K562 (cell line): ENCODE results near the gene MTMR12. TPM values are rescaled to one million over a fixed set of nuclear protein-coding genes. Genes with fewer than 3 reads are reported as not detected.

Experiments
- CC2D1A ChIP-seq: fragments of 450-650 bp; IDR thresholded peaks from 2 replicates; pipeline ENCODE4 v1.6.1; 2017; ENCODE audit warnings: mild to moderate bottlenecking
- TGIF2 ChIP-seq: sonication (generic); formaldehyde crosslinking; IDR thresholded peaks from 2 replicates; pipeline ENCODE4 v1.8.1; 2022; ENCODE audit warnings: mild to moderate bottlenecking, missing genetic modification reagents, moderate library complexity
- polyA plus RNA-seq, 8 experiments: library from polyadenylated mRNA; depleted of rRNA in 4 of 8; stranded (reverse) in 5 of 8; unstranded in 3 of 8; fragments of >200 nt; fragmentation: Nextera tagmentation in 2 of 8; fragmentation: Illumina TruSeq in 1 of 8; extraction: Ambion mirVana in 2 of 8; extraction: Trizol in 1 of 8; gene quantifications; 2 replicates each; pipeline versions ENCODE4 v1.2.1 to v1.2.3, GENCODE V29; 2011 to 2014; ENCODE audit warnings: inconsistent platforms in 1 of 8, missing spikeins in 1 of 8
- total RNA-seq, 7 experiments: library from RNA; depleted of rRNA in 6 of 7; stranded (reverse); fragments of >200 nt in 6 of 7; fragmentation: Illumina TruSeq in 2 of 7; extraction: Trizol in 2 of 7; gene quantifications; 2 replicates each; pipeline versions ENCODE4 v1.2.1 to v1.2.3, GENCODE V29; 2011 to 2021; ENCODE audit warnings: low replicate concordance in 1 of 7
- TF ChIP-seq, protein P1 (sequence below), 2 experiments: fragments of 450-650 bp; formaldehyde crosslinking in 1 of 2; IDR thresholded peaks; 2 replicates each; pipeline versions ENCODE4 v1.4.0 to v1.6.1; 2014 to 2020; ENCODE audit warnings: mild to moderate bottlenecking in 2 of 2, borderline replicate concordance in 1 of 2, low read depth in 1 of 2

The MTMR12 gene
- total and polyA plus RNA-seq, 9 of the 15 experiments (the other 6 are each of a cell fraction or from before 2014, with no cell fraction given) = 4.0 to 28.7 (median 17.1) TPM

DNA sequence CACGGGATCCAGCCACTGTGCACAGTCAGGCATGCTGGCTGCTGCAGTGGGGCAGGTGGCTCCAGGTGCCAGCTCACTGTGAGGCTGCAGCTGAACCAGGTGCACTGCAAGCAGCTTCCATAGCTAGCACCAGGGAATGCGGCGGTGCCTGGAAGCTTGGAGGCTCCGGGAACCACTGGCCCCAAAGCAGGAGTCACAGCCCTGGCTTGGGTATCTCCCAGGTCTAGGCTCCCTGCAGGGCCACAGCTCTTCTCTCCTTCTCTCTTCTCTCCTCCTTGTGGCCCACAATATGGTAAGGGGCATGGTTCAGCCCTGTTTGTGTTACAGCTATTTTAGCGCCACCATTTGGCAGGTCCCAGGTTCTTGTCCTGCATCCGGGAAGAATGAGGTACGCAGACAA is 6.7 kb upstream of the MTMR12 start (continued):
- TF ChIP-seq, protein P1, sequence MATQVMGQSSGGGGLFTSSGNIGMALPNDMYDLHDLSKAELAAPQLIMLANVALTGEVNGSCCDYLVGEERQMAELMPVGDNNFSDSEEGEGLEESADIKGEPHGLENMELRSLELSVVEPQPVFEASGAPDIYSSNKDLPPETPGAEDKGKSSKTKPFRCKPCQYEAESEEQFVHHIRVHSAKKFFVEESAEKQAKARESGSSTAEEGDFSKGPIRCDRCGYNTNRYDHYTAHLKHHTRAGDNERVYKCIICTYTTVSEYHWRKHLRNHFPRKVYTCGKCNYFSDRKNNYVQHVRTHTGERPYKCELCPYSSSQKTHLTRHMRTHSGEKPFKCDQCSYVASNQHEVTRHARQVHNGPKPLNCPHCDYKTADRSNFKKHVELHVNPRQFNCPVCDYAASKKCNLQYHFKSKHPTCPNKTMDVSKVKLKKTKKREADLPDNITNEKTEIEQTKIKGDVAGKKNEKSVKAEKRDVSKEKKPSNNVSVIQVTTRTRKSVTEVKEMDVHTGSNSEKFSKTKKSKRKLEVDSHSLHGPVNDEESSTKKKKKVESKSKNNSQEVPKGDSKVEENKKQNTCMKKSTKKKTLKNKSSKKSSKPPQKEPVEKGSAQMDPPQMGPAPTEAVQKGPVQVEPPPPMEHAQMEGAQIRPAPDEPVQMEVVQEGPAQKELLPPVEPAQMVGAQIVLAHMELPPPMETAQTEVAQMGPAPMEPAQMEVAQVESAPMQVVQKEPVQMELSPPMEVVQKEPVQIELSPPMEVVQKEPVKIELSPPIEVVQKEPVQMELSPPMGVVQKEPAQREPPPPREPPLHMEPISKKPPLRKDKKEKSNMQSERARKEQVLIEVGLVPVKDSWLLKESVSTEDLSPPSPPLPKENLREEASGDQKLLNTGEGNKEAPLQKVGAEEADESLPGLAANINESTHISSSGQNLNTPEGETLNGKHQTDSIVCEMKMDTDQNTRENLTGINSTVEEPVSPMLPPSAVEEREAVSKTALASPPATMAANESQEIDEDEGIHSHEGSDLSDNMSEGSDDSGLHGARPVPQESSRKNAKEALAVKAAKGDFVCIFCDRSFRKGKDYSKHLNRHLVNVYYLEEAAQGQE (IDR thresholded peaks at IDR 0.05; ENCODE audit: borderline replicate concordance) = peak; percentile 14; the same call in 1 of the 2 replicates
- TF ChIP-seq, protein P1 (CRISPR knock-in tag; IDR thresholded peaks at IDR 0.05; ENCODE audit: low read depth) = no peak
- no peak for TF ChIP-seq CC2D1A
- TF ChIP-seq TGIF2 (CRISPR knock-in tag) = no peak
- TF ChIP-seq, all 486 proteins: peak for 3
